ENCODE measurements around the gene SPTA1. TPM values are rescaled to one million over a fixed set of nuclear protein-coding genes. Genes with fewer than 3 reads are reported as not detected.

Gene SPTA1
- total RNA-seq, 1 donor from 2014 or later: 0.09 TPM

DNA sequence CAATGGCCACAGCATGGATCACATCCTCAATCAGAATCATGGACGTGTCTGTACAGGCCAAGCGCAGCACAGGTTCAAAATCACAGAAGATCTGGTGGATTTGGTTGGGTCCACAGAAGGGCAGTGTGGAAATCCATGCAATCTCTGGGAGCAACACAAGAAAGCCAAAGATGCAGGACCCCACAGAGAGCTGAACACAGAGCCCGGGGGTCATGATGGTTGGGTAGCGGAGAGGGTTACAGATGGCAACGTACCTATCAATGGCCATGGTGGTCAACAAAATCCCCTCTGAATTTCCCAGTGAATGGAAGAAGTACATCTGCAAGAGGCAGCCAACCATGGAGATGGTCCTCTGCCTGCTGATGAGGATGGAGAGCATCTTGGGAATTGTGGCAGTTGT, 37.9 kb upstream of the SPTA1 start:
- no peak for FAIRE-seq

GRCh38 chr1:158720620-158721019, 34.1 kb upstream of the SPTA1 start, which contains the start of gene OR6K3:
OR6K3 (minus strand) TSS chr1:158720720; CDS start chr1:158718115, 2,605 bp downstream.
- H3K4me2 ChIP-seq (ENCODE audit: low read length): no peak within 1 kb of the TSS
- FAIRE-seq: no peak
- H2AFZ ChIP-seq (ENCODE audit: low read depth, low read length): no peak within 1 kb of the TSS
- H3K36me3 ChIP-seq (ENCODE audit: insufficient read depth, low read length): no peaks in the 10 kb centered on the region
- Mint-ChIP-seq H3K9me3 (ENCODE audit: unreplicated experiment) (no peaks in the 10 kb centered on the region), H3K4me1 (ENCODE audit: low read depth, unreplicated experiment) (no peaks in the 10 kb centered on the region), H3K27me3 (ENCODE audit: low read depth, unreplicated experiment) (no peaks in the 10 kb centered on the region), H3K36me3 (ENCODE audit: low read depth, unreplicated experiment) (no peaks in the 10 kb centered on the region), H3K27ac (ENCODE audit: unreplicated experiment) (no peak within 1 kb of the TSS), H3K4me3 (ENCODE audit: unreplicated experiment) (no peak within 1 kb of the TSS)
- H3K79me2 ChIP-seq (ENCODE audit: insufficient read depth, low read length): no peaks in the 10 kb centered on the region
- H3K9me3 ChIP-seq (ENCODE audit: insufficient read depth, low read depth, low read length): no peaks in the 10 kb centered on the region
- no peak within 1 kb of the TSS for H3K9ac ChIP-seq (ENCODE audit: low read length)
- H3K27ac ChIP-seq (ENCODE audit: low read depth, low read length): no peak within 1 kb of the TSS
- no peaks in the 10 kb centered on the region for H4K20me1 ChIP-seq (ENCODE audit: insufficient read depth, low read length)
- no peak within 1 kb of the TSS for H3K4me3 ChIP-seq (ENCODE audit: insufficient read depth, low read depth, low read length)
- H3K4me1 ChIP-seq (ENCODE audit: insufficient read depth, low read length): no peaks in the 10 kb centered on the region
- H3K27me3 ChIP-seq (ENCODE audit: insufficient read depth, low read length): no peaks in the 10 kb centered on the region
- DNase-seq (ENCODE audit: low read depth): no peak
- no peak for TF ChIP-seq CTCF (IDR thresholded peaks at IDR 0.05; ENCODE audit: insufficient read depth, low read depth, low read length)
- TF ChIP-seq EZH2 (IDR thresholded peaks at IDR 0.05; ENCODE audit: insufficient read depth, low read length): no peak

More for the DNA sequence above, 37.9 kb upstream of the SPTA1 start:
- H3K4me1 ChIP-seq (ENCODE audit: insufficient read depth, low read length): no peaks in the 10 kb centered on the region
- Mint-ChIP-seq H3K4me3 (ENCODE audit: unreplicated experiment) (no peak overlapping the region), H3K36me3 (ENCODE audit: low read depth, unreplicated experiment) (no peaks in the 10 kb centered on the region), H3K27ac (ENCODE audit: unreplicated experiment) (no peak overlapping the region), H3K9me3 (ENCODE audit: unreplicated experiment) (no peaks in the 10 kb centered on the region), H3K27me3 (ENCODE audit: low read depth, unreplicated experiment) (no peaks in the 10 kb centered on the region), H3K4me1 (ENCODE audit: low read depth, unreplicated experiment) (no peaks in the 10 kb centered on the region)
- no peaks in the 10 kb centered on the region for H3K79me2 ChIP-seq (ENCODE audit: insufficient read depth, low read length)
- H3K4me2 ChIP-seq (ENCODE audit: low read length): no peak overlapping the region
- no peak overlapping the region for H3K4me3 ChIP-seq (ENCODE audit: insufficient read depth, low read depth, low read length)
- TF ChIP-seq CTCF (IDR thresholded peaks at IDR 0.05; ENCODE audit: insufficient read depth, low read depth, low read length): no peak
- TF ChIP-seq EZH2 (IDR thresholded peaks at IDR 0.05; ENCODE audit: insufficient read depth, low read length): no peak
- no peaks in the 10 kb centered on the region for H3K27me3 ChIP-seq (ENCODE audit: insufficient read depth, low read length)
- no peak for DNase-seq (ENCODE audit: low read depth)
- no peaks in the 10 kb centered on the region for H3K9me3 ChIP-seq (ENCODE audit: insufficient read depth, low read depth, low read length)
- H4K20me1 ChIP-seq (ENCODE audit: insufficient read depth, low read length): no peaks in the 10 kb centered on the region
- H3K9ac ChIP-seq (ENCODE audit: low read length): no peak overlapping the region
- H2AFZ ChIP-seq (ENCODE audit: low read depth, low read length): no peak overlapping the region
- no peak overlapping the region for H3K27ac ChIP-seq (ENCODE audit: low read depth, low read length)
- no peaks in the 10 kb centered on the region for H3K36me3 ChIP-seq (ENCODE audit: insufficient read depth, low read length)

- Histone ChIP-seq H3K27me3 (ENCODE audit: insufficient read depth, low read length) (no peaks in the 10 kb centered on the region), H3K4me1 (ENCODE audit: insufficient read depth, low read length) (no peaks in the 10 kb centered on the region), H2AFZ (ENCODE audit: low read depth, low read length) (no peak overlapping the region), H3K36me3 (ENCODE audit: insufficient read depth, low read length) (no peaks in the 10 kb centered on the region), H4K20me1 (ENCODE audit: insufficient read depth, low read length) (no peaks in the 10 kb centered on the region), H3K79me2 (ENCODE audit: insufficient read depth, low read length) (no peaks in the 10 kb centered on the region), H3K4me2 (ENCODE audit: low read length) (no peak overlapping the region), H3K4me3 (ENCODE audit: insufficient read depth, low read depth, low read length) (no peak overlapping the region), H3K9me3 (ENCODE audit: insufficient read depth, low read depth, low read length) (no peaks in the 10 kb centered on the region), H3K27ac (ENCODE audit: low read depth, low read length) (no peak overlapping the region), H3K9ac (ENCODE audit: low read length) (no peak overlapping the region)
- no peak for FAIRE-seq
- Mint-ChIP-seq H3K9me3 (ENCODE audit: unreplicated experiment) (no peaks in the 10 kb centered on the region), H3K27ac (ENCODE audit: unreplicated experiment) (no peak overlapping the region), H3K27me3 (ENCODE audit: low read depth, unreplicated experiment) (no peaks in the 10 kb centered on the region), H3K4me3 (ENCODE audit: unreplicated experiment) (no peak overlapping the region), H3K36me3 (ENCODE audit: low read depth, unreplicated experiment) (no peaks in the 10 kb centered on the region), H3K4me1 (ENCODE audit: low read depth, unreplicated experiment) (no peaks in the 10 kb centered on the region)
- no peak for DNase-seq (ENCODE audit: low read depth)
- TF ChIP-seq EZH2 (IDR thresholded peaks at IDR 0.05; ENCODE audit: insufficient read depth, low read length): no peak
- no peak for TF ChIP-seq CTCF (IDR thresholded peaks at IDR 0.05; ENCODE audit: insufficient read depth, low read depth, low read length)
These were observed 33.1 kb upstream of the SPTA1 start for GRCh38 chr1:158719664-158720063.

Measured in astrocyte (in vitro differentiated cells and primary cell).